SK-N-SH (cell line): ENCODE data around the gene RPL27.

Experiments used
- CHD2 ChIP-seq: fragments of 150-350 bp; IDR thresholded peaks from 2 replicates; pipeline ENCODE4 v1.6.1; 2018; ENCODE audit warnings: low read length; ENCODE audit not compliant: partially characterized antibody
- JUND ChIP-seq: IDR thresholded peaks from 2 replicates; pipeline ENCODE4 v1.4.0; 2012
- TF ChIP-seq, protein P1 (sequence below): fragments of 200-600 bp; sonication (generic); IDR thresholded peaks from 2 replicates; pipeline ENCODE4 v1.6.1; 2017; ENCODE audit warnings: antibody characterized with exemption, mild to moderate bottlenecking, moderate library complexity

DNA sequence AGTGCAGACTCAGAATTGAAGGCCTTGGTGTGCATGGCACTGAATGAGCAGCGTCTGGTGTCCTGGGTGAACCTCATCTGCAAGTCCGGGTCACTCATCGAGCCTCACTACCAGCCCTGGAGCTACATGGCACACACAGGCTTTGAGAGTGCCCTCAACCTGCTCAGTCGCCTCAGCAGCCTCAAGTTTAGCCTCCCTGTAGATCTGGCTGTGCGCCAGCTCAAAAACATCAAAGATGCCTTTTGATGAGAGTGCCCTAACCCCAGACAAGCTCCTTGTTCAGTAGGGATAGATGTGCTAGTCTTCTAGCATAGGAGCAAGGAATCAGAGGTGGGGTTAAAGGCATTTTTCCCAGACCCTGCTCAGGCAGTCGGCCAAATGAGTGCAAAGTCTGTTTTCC, 6.7 kb upstream of the RPL27 start:
- TF ChIP-seq CHD2 (no peak), JUND (no peak)
- TF ChIP-seq, protein P1, sequence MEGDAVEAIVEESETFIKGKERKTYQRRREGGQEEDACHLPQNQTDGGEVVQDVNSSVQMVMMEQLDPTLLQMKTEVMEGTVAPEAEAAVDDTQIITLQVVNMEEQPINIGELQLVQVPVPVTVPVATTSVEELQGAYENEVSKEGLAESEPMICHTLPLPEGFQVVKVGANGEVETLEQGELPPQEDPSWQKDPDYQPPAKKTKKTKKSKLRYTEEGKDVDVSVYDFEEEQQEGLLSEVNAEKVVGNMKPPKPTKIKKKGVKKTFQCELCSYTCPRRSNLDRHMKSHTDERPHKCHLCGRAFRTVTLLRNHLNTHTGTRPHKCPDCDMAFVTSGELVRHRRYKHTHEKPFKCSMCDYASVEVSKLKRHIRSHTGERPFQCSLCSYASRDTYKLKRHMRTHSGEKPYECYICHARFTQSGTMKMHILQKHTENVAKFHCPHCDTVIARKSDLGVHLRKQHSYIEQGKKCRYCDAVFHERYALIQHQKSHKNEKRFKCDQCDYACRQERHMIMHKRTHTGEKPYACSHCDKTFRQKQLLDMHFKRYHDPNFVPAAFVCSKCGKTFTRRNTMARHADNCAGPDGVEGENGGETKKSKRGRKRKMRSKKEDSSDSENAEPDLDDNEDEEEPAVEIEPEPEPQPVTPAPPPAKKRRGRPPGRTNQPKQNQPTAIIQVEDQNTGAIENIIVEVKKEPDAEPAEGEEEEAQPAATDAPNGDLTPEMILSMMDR: no peak
